HAP-1 (cell line): ENCODE measurements around the gene SUZ12.
"Not testable (repeated sequence)": the region's sequence is repeated elsewhere in the genome, so short reads cannot be mapped to it uniquely, and the experiment has no call there.

Source experiments
- DNase-seq, 2 experiments: peaks; one replicate each; pipeline ENCODE4 v3.0.0-alpha.2; 2016 to 2020; ENCODE audit warnings: low spot score in 2 of 2
- H3K27me3 ChIP-seq: fragments of 250-450 bp; sonication (Bioruptor Pico); 2 replicates; pipeline ENCODE4 v1.5.1; 2020; ENCODE audit warnings: low read depth, mild to moderate bottlenecking, moderate library complexity
- H3K36me3 ChIP-seq: fragments of 250-450 bp; sonication (Bioruptor Pico); replicated peaks from 2 replicates; pipeline ENCODE4 v1.5.1; 2020; ENCODE audit warnings: mild to moderate bottlenecking
- H3K4me1 ChIP-seq: fragments of 250-450 bp; sonication (Bioruptor Pico); 2 replicates; pipeline ENCODE4 v1.5.1; 2020; ENCODE audit warnings: mild to moderate bottlenecking
- H3K4me3 ChIP-seq: fragments of 250-450 bp; sonication (Bioruptor Pico); 2 replicates; pipeline ENCODE4 v1.5.1; 2020; ENCODE audit warnings: mild to moderate bottlenecking, moderate library complexity
- H3K9me3 ChIP-seq: fragments of 250-450 bp; sonication (Bioruptor Pico); 2 replicates; pipeline ENCODE4 v1.5.1; 2020; ENCODE audit warnings: mild to moderate bottlenecking, moderate library complexity
- in situ Hi-C: fragments of 300-500 bp; cut with MboI; formaldehyde crosslinking; loops from 3 replicates; pipeline ENCODE4 v1.14.3; 2020; ENCODE audit warnings: low sequenced_read_pairs, inconsistent platforms, mixed read lengths

SUZ12 gene

DNA sequence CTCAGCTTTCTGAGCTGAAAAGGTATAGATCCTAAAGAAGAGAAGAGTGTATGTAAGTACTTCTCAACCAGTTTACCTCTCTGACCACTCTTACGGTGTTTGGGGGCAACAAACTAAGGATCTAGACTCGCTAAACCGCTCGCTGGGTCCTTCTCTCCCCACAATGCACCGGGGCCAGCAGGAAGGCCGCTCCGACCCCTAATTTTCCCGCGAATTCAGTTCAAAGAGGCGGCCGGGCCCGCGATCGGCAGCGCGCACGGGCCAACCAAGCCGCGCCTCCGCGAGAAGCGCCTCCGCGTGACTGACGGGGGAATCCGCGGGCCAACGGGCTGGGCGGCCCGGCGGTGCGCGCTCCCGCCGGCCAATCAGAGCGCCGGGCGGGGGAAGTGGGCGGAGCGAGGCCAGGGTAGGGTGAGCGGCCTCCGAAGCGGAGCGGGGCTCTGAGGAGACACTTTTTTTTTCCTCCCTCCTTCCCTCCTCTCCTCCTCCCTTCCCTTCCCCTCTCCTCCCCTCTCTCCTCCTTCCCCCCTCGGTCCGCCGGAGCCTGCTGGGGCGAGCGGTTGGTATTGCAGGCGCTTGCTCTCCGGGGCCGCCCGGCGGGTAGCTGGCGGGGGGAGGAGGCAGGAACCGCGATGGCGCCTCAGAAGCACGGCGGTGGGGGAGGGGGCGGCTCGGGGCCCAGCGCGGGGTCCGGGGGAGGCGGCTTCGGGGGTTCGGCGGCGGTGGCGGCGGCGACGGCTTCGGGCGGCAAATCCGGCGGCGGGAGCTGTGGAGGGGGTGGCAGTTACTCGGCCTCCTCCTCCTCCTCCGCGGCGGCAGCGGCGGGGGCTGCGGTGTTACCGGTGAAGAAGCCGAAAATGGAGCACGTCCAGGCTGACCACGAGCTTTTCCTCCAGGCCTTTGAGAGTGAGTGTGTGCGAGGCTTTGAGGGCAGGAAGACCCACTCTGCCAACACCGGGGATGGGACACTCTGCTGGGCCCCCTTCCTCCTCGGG lies at the start of gene SUZ12:
Gene SUZ12, plus strand, starts transcription at position 393 of the 995 bp plus-strand sequence. Its CDS starts 240 bp downstream, at position 633.
- H3K9me3 ChIP-seq, H3K27me3 ChIP-seq, in situ Hi-C loops, H3K4me1 ChIP-seq, H3K36me3 ChIP-seq: not testable (repeated sequence)
- DNase-seq, result peak; percentile 86 to 92
- H3K4me3 ChIP-seq, result peak within 1 kb of the TSS; percentile 70

DNA sequence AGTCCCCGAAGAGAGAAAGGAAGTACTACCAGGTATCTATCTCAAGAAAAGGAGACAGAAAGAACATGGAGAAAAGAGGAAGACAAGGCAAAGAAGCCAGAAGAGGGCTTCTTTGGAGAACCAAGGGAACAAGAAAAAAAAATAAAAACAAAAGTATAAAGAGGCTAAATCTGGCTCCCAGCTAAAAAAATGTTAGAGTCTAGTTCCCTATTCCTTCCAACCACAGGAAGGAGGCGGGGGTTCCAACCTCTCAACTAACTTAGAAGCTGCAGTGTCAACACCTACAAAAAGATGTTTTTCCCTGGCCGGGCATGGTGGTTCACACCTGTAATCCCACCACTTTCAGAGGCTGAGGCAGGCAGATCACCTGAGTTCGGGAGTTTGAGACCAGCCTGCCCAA lies 48.7 kb upstream of the SUZ12 start:
- Histone ChIP-seq H3K9me3 (no peaks in the 10 kb centered on the region), H3K4me3 (no peak overlapping the region), H3K27me3 (no peaks in the 10 kb centered on the region), H3K36me3 (peaks cover 88% of the 10 kb centered on the region), H3K4me1 (no peaks in the 10 kb centered on the region)
- in situ Hi-C loops, result no loop called here
- no peak for DNase-seq

DNA sequence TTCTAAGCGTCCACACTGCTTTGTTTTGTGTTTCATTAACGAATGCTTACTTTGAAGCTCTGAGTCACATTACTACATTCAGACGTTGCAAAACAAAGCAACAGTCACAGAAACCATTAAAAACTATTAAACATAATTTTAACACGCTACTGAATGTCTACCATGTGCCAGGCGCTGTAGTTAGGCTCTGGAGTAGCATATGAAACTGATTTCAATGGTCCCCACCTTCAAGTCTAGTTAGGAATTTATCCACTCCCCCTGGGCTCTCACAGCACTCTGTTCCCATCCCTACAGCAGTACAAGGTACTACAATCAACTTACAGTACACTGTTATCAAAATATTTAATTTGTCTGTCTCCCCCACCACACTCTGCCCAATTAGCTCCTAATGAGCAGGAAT lies 35.9 kb upstream of the SUZ12 start:
- H3K9me3 ChIP-seq, result no peaks in the 10 kb centered on the region; the same call in 1 of the 2 replicates
- no peaks in the 10 kb centered on the region; the same call in 1 of the 2 replicates for H3K4me1 ChIP-seq
- H3K36me3 ChIP-seq, result peaks cover 35% of the 10 kb centered on the region
- peak in 1 of 2 experiments; percentile 4 for DNase-seq
- H3K27me3 ChIP-seq, result no peaks in the 10 kb centered on the region
- in situ Hi-C loops, result no loop called here
- H3K4me3 ChIP-seq, result peak overlapping the region; percentile 64

DNA sequence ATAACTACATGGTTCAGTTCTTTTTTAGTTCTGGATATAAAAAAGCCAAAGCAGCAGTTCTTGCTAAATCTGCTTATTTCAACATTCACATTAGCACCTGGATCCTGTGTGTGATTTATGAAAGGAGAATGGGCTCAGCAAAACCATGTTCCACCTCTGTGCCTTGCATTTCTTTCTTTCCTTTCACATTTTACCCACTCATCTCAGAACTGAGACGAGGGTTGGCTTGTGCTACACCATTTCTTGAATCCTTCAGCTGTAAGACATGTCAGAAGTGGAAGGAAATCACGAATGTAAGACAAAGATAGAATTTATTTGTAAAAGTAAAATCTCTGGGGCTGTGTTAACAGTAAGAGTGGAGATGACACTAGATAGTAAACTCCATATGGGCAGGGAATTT lies 34.1 kb upstream of the SUZ12 start:
- Histone ChIP-seq H3K27me3 (no peaks in the 10 kb centered on the region), H3K36me3 (peaks cover 19% of the 10 kb centered on the region), H3K4me1 (peaks cover 3% of the 10 kb centered on the region), H3K4me3 (no peak overlapping the region), H3K9me3 (no peaks in the 10 kb centered on the region; the same call in 1 of the 2 replicates)
- no peak for DNase-seq
- in situ Hi-C loops, result no loop called here

DNA sequence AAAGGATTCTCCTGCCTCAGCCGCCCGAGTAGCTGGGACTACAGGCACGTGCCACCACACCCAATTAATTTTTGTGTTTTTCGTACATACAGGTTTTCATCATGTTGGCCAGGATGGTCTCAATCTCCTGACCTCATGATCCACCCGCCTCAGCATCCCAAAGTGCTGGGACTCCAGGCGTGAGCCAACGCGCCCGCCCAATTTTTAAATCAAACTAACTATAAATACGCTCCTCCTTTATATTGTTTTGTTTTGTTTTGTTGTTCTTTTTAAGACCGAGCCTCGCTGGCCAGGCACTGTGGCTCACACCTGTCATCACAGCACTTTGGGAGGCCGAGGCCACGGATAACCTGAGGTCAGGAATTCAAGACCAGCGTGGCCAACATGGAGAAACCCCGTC lies 33.4 kb upstream of the SUZ12 start:
- in situ Hi-C loops, result no loop called here

DNA sequence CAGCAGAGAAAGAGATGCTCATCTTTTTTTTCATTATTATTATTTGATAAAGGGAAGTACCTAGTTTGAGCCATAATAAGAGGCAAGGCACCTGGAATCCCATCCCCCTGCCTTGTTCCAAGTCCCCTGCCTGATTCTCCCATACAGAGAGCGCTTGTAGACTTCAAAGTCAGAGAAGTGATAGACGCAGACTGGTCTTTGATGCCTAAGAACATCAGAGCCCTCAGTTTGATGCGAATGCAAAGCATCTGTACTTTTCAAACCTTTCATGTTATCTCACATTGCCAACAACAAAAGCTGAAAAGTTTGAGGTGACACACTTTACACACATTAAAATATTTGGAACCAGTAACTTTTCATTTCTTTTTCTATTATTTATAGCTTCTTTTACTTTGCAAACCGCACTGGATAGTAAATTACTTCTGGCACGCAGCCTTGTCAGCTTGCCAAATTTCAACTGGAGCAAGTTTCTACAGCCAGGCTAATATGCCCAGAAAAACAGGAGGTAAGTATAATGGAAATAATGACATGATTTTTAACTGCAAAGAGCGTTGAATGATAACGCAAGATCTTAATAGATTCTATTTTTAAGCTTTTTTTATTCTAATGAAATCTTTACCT lies 29.4 kb upstream of the SUZ12 start:
- DNase-seq, result peak; percentile 20 to 58
- H3K9me3 ChIP-seq, result no peaks in the 10 kb centered on the region
- H3K4me3 ChIP-seq, result no peak overlapping the region
- peaks cover 10% of the 10 kb centered on the region for H3K4me1 ChIP-seq
- in situ Hi-C loops, result no loop called here
- no peaks in the 10 kb centered on the region for H3K36me3 ChIP-seq
- H3K27me3 ChIP-seq, result no peaks in the 10 kb centered on the region

More for the DNA sequence above, 33.4 kb upstream of the SUZ12 start:
- Histone ChIP-seq H3K4me3 (no peak overlapping the region), H3K4me1 (peaks cover 10% of the 10 kb centered on the region), H3K27me3 (no peaks in the 10 kb centered on the region), H3K9me3 (no peaks in the 10 kb centered on the region; the same call in 1 of the 2 replicates), H3K36me3 (peaks cover 12% of the 10 kb centered on the region)
- no peak for DNase-seq

DNA sequence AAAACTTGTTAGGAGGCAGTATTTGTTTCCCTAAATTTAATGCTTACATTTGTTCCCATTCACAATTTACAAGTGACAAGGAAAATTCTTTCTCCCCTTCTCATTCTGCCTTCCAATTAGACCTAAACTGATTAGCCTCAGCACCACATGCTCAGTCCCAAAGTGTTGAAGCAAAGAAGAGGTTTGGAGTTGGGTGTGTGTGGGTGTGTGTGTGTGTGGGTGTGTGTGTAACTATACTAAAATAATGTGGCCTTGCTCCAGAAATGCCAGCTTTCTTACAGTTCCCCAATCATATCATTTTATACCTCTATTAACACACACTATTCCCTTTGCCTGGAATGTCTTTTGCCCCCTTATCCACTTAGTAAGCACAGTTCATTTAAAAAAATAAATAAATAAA lies 28.4 kb upstream of the SUZ12 start:
- no peak overlapping the region for H3K4me3 ChIP-seq
- in situ Hi-C loops, result no loop called here
- no peak for DNase-seq
- no peaks in the 10 kb centered on the region for H3K9me3 ChIP-seq
- no peaks in the 10 kb centered on the region for H3K27me3 ChIP-seq
- H3K4me1 ChIP-seq, result peaks cover 10% of the 10 kb centered on the region
- no peaks in the 10 kb centered on the region for H3K36me3 ChIP-seq

DNA sequence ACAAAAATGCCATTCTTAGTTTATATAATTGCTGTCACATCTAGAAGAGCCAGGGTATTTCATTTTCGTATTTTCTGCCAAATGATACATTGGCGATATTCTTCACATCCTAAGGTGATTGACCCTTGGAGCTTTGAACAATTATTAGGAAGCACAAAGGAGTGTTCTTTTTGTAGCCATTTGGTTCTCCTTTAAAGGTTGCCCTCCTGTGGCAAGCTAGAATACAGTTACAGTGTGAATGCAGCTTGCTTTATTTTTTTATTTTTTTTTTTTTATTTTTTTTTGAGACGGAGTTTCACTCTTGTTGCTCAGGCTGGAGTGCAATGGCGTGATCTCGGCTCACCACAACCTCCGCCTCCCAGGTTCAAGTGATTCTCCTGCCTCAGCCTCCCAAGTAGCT lies 24.1 kb upstream of the SUZ12 start:
- in situ Hi-C loops, DNase-seq, H3K27me3 ChIP-seq, H3K36me3 ChIP-seq, H3K4me3 ChIP-seq, H3K9me3 ChIP-seq: not testable (repeated sequence)
- peaks cover 20% of the 10 kb centered on the region for H3K4me1 ChIP-seq

DNA sequence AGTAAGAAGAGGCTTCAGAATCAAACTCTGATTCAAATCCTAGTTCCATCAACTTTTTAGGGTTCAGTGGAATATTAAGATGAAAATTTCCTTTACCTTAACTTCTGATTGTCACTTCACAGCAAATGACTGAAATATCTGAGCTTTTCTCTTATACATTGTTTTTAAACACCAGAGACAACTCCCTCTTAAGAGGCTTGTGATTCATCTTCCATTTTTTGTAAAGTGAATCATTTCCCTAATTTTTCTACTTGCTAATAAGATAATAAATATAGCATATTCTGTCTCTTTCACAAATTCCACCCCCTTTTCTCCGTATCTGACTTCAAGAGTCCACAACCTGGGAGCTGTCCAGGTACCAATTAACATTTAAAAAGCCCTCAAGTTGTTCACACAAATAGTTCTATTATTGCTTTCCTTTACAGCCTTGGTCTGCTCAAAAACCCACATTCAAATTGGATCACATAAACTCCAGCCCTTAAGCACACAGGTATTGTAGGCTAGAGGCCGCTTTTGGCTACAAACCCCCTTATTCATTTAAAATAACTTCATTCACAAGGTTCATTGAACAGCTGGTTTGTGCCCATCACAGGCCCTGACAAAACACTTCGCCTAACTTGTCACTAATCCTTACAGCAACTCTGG lies 21.2 kb upstream of the SUZ12 start:
- in situ Hi-C loops, result no loop called here
- Histone ChIP-seq H3K27me3 (no peaks in the 10 kb centered on the region), H3K9me3 (no peaks in the 10 kb centered on the region), H3K4me1 (peaks cover 21% of the 10 kb centered on the region), H3K4me3 (no peak overlapping the region), H3K36me3 (no peaks in the 10 kb centered on the region)
- peak; percentile 46 to 78 for DNase-seq

DNA sequence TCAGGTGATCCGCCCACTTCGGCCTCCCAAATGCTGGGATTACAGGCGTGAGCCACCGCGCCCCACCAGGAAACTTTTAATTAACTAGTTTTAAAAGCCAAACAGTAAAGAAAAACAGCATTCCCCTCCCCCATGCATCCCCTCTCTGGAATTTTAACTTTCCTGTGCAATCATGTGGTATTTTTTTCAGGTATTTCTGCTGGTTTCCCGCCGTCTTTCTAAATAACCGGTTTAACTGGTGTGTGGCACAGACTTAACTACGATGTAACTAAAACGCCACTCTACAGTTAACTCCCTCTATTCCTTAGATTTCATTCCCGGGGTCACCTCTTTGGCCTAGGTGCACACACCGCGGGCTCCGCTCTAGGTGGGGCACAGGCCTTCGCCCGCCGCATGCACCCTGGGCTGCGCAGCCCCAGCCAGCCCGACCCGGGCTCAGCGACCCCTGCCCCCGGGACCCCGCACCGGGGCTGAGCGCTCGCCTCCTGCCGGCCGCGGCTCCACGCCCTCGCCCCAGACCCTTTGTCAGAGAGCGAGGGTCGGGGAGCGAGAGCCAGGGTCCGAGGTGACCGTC lies 20.2 kb upstream of the SUZ12 start:
- Histone ChIP-seq H3K4me1 (peaks cover 21% of the 10 kb centered on the region), H3K9me3 (no peaks in the 10 kb centered on the region), H3K27me3 (no peaks in the 10 kb centered on the region), H3K36me3 (no peaks in the 10 kb centered on the region), H3K4me3 (no peak overlapping the region)
- no peak for DNase-seq
- in situ Hi-C loops, result no loop called here

DNA sequence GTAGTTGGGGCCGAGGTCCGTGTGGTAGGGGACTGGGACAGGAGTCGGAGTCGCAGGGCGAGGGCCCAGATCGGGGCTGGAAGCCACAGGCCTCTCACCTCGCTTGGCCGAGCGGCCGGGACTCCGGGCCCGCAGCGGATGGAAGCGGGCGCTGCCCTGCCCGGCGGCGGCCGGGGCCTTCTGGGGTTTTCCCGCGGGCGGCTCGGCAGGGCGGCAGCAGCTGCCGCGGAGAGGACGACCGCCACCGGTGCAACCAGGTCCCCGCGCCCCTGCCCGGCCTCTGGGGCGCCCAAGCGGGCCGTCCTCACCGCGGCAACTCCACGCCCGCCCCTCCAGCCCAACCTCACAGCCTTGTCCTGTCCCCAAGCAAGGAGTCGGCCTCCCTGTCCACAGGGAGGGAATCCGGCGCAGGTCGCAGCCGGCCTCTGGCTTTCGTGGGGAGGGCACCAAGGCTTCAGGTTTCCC lies 19.7 kb upstream of the SUZ12 start:
- Histone ChIP-seq H3K9me3 (no peaks in the 10 kb centered on the region), H3K4me3 (no peak overlapping the region), H3K27me3 (no peaks in the 10 kb centered on the region), H3K4me1 (peaks cover 21% of the 10 kb centered on the region), H3K36me3 (no peaks in the 10 kb centered on the region)
- DNase-seq, result no peak
- in situ Hi-C loops, result no loop called here

DNA sequence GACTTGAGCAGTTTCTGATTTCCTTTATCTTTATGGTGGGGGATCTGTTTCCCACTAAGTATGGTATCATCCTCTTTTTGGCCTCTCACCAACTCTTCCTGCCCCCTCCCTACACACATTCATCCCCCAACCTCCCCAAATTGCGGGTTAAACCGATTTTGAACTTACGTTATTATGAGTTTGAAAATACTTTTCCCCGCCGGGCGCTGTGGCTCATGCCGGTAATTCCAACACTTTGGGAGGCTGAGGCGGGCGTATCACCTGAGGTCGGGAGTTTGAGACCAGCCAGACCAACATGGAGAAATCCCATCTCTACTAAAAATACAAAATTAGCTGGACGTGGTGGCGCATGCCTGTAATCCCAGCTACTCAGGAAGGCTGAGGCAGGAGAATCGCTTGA lies 19.1 kb upstream of the SUZ12 start:
- H3K36me3 ChIP-seq, H3K4me3 ChIP-seq, DNase-seq, H3K9me3 ChIP-seq, in situ Hi-C loops, H3K27me3 ChIP-seq: not testable (repeated sequence)
- peaks cover 21% of the 10 kb centered on the region for H3K4me1 ChIP-seq

DNA sequence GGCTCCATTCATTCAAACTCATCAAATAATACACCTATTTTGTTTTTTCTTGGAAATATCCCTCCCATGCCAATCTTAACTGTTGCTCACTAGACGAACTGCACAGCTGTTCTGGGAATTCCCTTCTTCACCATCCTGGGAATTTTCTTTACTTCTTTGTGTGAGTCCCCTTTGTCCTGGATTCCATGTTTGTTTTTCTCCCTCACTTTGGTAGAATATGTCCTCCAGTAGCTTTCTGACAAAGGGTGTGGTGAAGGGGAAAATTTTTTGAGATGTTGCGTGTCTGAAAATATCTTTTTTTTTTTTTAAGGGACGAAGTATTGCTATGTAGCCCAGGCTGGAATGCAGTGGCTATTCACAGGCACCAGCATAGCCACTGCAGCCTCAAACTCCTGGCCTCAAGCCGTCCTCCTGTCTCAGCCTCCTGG lies 18.1 kb upstream of the SUZ12 start:
- DNase-seq, result peak in 1 of 2 experiments; percentile 11
- peaks cover 21% of the 10 kb centered on the region for H3K4me1 ChIP-seq

More for the DNA sequence above, 18.1 kb upstream of the SUZ12 start:
- in situ Hi-C loops, result no loop called here
- no peaks in the 10 kb centered on the region for H3K9me3 ChIP-seq
- no peak overlapping the region for H3K4me3 ChIP-seq
- H3K36me3 ChIP-seq, result no peaks in the 10 kb centered on the region
- H3K27me3 ChIP-seq, result no peaks in the 10 kb centered on the region
